DMS153 (cell line): Measurements from ENCODE around the gene PDE7B.
"Not testable (repeated sequence)": the region's sequence is repeated elsewhere in the genome, so short reads cannot be mapped to it uniquely, and the experiment has no call there.

Source experiments
- DNase-seq: peaks from one replicate; lab custom pipeline; 2025; lab: John Stamatoyannopoulos, UW

PDE7B gene

DNA sequence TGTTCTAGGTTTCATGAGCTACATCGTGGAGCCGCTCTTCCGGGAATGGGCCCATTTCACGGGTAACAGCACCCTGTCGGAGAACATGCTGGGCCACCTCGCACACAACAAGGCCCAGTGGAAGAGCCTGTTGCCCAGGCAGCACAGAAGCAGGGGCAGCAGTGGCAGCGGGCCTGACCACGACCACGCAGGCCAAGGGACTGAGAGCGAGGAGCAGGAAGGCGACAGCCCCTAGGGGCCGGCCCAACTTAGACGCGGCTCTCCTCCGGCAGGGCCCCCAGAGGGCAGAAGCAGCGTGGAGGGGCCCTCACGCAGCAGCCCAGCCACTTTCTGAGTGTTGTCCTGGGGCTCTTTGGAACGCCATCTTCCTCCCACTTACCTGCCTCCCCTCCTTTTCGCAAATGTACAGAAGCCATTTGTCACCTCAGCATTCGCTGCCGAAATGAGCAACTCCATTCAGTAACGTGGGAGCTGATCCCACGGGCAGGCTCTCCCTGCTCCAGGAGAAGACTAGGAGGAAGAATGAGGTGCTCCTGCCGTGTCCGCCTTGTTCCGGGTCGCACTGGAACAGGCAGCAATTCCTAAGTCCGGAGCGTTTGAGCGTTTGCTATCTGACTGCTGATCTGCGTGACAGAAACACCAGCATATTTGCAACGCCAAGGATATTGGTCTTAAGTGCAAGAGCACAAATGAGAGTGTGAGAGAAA is 340.3 kb downstream of the PDE7B start:
- DNase-seq: no peak

DNA sequence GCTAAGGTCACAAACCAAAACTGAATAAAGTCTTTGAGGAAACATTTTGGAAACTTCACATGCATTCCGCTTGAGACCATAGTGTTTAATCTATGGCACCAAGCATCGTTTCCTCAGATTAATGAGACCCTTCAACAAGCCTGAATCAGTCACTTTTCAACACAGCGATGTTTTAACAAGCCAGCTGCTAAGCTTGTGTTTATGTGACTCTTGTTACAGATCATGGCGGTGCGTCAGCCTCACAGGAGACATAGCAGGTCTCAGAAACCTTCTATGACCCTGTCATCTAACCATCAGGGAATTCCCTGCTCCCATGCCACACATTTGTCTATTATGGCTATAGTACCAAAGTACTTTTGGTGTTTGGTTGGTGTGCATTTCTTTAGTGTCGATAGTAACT is 341.4 kb downstream of the PDE7B start:
- no peak for DNase-seq

DNA sequence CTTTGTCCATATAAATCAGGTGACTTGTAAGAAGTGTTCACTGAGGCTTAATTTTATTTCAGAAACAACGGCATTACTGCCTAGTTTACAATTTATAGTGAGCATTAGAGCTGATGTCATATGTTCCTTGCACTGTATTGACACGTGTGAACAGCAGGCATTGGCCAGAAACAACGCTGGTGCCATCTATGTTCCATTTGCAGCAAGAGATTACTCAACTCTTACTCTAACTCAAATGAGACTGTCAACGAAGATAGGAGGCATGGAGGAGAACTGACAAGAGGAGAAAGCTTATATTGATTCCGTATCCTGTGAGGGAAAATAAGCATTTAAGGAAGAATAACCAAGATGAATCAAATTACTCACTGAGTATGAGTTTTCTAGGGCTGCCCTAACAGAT is 350.2 kb downstream of the PDE7B start:
- DNase-seq: peak; percentile 31

DNA sequence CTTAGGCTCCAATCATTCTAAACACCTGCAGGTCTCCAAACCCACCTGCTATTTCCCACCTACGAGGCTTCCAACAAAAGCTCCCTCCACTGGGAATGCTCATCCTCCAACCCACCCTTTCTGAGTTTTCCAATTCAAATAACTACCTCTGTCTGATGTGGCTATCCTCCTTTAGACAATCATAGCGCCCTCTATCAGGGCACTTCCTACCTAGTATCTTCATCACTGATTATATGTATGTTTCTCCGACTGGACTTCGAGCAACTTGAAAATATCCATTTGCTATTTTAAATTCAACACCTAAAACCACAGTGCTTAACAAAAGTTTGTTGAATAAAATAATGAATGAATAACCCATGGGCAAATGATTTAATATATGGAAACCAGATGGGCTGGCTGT is 357.3 kb downstream of the PDE7B start:
- DNase-seq: no peak

DNA sequence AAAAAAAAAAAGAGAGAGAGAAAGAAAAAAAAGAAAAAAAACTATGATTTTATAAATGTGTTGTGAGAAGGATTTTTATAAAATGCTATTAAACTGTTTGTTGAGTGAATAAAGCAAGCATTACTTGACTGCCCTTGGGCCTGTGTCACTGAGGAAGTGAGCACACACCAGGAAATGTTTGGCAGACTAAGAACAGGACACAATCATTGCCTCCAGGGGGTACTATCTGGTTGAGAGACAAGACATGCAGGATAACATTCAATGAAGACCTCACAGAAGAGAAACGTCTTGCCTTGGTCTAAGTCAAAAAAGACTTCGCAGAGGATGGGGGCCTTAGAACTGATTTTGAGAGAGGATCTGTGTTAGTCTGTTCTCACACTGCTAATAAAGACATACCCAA is 358.0 kb downstream of the PDE7B start:
- DNase-seq: no peak

DNA sequence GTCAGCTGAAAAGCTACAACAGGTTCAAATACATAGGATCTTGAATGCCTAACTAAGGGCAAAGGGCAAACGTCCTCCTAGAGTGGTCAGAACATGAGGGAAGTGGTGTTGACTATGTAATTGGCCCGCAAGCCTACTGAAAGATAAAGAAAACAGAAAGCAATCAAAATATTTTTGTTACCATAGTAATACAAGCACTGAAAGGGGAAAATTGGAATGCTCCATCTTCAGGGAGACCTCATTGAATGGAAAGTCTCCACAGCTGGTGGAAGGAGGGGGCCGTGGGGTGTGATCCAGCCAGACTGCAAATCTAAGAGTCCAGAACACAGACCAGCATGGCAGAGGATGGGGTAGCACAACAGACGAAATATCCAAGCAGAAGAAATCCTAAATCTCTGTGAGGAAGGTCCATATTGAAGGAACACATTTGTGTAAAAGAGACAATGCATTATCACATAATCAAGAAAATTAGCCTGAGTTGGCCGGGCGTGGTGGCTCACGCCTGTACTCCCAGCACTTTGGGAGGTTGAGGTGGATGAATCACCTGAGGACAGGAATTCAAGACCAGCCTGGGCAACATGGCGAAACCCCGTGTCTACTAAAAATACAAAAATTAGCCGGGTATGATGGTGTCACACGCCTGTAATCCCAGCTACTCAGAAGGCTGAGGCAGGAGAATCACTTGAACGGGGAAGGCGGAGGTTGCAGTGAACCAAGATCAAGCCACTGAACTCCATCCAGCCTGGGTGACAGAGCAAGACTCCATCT is 359.1 kb downstream of the PDE7B start:
- DNase-seq: no peak

DNA sequence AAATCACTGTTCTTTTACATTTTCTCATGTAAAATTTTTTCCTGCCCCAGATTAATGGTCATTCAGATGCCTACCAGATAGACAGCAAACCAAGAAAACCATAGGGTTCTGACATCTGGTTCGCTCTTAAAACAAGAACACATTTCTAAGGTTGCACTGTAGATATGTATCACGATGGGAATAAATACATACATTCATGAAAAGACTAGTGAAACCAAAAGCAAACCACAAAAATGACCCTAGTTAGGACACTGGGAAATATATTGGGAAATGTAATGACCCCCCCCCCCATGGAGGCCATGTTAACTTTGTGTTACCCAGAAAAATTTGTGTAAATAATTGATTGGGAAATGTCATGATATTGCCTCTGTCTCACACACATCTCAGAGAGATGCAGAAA is 361.1 kb downstream of the PDE7B start:
- no peak for DNase-seq

DNA sequence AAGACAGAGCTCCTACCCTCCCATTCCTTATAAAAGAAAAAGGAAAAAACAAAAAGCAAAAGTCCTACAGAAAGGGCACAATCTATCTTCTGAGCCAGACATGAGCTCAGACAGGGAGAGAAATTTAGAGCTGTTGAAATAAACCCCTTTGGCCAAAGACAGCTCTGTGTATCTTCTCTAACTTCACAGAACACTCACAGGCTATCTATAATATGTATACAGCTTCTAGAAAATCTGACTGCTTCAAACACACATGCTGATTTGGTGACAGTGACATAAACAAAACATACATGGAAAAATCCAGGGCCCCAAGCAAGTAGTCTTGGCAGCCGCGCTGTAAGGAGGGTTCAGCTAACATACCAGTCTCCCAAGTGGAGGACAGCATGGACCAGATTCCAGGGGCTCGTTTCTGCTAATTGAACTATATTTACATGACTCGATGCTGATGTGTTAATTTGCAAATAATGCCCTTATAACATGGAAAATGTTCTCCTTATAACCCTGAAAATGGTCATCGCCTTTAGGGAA is 361.6 kb downstream of the PDE7B start:
- no peak for DNase-seq

DNA sequence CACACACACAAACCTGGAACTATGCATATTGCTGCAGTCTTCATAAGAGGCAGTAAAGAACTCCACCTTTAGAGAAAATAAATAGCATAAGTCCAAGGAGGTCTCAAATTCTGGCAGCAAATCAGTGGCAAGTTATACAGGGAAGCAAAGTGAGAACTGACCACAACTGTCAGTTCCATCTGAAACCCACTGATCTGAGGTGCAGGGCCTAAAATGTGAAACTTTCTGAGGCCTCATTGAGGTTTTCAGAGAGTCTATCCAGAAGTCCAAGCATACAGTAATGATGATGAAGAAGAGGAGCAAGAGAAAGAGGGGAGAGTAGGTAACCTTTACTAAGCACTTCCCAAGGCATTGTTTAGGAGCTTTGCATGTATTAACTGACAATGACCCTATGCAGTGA is 362.4 kb downstream of the PDE7B start:
- DNase-seq: no peak

DNA sequence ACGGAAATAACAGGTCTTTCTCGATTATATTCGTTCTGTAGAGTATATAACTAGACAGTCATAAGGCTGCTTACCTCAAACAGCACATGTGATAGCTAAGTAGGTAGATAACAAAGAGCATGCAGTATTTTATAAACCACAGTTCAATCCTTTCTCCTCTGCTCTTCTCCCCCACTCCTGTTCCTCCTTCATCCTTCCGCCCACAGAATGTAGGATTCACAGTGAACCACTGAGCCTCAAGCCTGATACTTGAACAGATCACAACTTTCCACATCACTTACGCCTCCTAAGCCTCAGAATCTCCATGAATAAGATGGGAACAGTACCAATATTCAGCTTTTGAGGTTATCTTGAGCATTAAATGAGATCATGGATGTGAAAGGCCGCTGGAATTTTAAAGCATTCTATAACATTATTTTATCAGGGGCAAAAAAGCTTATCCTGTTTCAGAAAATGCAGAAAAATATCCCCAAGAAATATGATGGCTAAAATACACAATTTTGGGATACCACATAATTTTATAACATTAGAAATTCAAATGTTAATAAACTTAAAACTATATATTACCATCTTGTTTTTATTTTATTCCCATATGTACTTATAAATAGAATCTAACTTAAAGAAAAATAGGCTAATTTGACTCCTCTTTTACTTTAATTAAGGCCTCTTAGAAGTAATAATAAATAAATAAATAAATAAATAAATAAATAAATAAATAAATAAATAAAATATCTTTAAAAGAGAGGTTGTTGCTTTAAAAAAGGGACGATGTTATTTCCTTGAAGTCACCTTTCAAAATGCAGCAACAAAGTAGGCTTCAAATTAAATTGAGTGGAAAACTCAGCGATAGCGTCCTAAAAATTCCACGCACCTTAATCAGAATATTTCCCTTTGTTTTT is 365.3 kb downstream of the PDE7B start:
- DNase-seq: no peak

DNA sequence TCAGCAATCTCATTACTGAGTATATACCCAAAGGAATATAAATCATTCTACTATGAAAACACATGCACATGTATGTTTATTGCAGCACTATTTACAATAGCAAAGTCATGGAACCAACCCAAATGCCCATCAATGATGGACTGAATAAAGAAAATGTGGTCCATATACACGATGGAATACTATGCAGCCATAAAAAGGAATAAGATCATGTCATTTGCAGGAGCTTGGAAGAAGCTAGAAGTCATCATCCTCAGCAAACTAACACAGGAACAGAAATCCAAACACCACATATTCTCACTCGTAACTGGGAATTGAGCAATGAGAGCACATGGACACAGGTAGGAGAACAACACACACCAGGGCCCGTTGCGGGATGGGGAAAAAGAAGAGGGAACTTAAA is 373.5 kb downstream of the PDE7B start:
- not testable (repeated sequence) for DNase-seq

DNA sequence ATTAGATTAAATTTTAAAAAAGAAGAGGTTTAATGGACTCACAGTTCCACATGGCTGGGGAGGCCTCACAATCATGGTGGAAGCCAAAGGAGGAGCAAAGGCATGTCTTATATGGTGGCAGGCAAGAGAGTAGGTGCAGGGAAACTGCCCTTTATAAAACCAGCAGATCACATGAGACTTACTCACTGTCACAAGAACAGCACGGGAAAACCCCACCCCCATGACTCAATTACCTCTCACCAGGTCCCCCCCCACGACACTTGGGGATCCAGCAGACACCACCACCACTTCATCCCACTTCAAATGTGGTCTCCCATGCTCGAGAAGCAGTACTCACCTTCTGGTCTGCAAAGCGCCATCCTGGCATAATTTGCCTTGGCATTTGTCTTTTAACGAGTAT is 374.0 kb downstream of the PDE7B start:
- no peak for DNase-seq

DNA sequence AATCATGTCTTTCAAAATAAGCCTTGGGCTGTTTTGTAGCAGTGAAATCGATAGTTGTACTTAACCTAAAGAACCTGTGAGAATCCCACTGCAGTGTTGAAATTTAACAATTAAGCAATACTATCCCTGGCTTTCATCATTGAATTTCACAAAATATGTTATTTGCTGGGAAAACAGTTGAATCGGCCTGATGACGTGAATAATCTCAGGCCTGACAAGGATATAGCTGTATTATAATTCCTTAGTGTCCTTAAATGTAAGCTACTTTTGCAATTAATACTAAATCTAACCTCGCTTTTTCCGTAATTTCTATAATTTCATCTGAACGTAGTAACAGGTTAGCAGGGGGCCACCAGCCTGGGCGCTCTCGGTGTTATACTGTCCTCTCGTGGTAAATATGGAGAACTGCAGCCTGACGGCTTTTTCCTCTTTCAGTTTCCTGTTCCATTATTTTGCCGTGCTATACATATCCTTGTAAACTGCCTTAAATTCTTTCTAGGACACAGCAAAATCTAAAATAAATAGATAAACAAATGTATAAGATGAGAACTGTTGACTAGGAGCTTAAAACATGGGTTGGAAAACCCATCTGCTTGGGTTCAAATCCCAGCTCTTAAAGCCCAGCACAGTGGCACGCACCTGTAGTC is 374.6 kb downstream of the PDE7B start:
- DNase-seq: peak; percentile 24

DNA sequence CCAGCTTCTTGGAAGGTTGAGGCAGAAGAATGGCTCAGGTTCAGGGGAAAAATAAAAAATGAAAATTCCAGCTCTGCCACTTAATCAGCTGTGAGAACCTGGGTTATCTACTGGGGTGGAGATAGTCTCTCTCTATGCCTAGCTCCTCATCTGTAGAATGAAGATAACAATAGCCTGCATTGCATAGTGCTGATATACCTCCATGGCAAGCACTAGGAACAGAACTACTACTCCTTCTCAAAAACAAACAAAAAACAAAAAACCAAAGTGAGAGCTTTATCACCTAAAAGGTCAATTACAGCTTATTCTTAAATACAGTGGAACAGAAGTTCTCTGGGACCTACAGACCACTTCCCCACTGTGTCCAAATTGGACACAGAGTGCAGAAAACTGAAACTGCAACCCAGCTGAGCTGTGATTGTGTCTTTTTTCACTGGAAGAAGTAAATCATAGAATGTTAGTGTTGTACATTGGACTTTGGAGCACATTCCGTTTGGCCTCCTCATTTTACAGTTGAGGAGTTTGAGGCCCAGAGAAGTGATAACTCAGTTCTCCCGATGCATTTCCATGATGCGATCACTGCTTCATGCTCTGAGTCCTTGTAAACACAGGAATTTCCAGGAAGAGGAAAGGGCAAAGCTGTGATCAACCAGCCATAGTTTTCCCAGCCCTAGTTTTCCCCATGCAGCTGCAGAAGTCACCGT is 375.3 kb downstream of the PDE7B start:
- DNase-seq: no peak

DNA sequence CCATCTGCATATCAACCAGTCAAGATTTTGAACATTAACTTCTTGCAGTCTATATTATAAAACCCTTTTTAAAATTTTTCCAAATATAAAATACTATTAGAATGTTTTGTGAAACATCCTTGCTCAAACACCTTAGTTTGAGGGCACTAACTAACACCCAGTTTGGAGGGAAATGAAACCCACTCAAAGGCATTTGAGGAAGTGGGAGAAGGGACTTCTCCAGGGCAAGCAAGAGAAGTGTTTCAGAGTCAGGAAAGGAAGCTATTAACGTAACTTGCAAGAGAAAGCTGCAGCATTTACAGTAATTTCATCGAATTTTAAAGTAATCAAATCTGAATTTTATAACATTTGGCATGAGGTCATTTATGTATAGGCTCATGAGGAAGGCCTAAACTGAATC is 377.3 kb downstream of the PDE7B start:
- DNase-seq: no peak

DNA sequence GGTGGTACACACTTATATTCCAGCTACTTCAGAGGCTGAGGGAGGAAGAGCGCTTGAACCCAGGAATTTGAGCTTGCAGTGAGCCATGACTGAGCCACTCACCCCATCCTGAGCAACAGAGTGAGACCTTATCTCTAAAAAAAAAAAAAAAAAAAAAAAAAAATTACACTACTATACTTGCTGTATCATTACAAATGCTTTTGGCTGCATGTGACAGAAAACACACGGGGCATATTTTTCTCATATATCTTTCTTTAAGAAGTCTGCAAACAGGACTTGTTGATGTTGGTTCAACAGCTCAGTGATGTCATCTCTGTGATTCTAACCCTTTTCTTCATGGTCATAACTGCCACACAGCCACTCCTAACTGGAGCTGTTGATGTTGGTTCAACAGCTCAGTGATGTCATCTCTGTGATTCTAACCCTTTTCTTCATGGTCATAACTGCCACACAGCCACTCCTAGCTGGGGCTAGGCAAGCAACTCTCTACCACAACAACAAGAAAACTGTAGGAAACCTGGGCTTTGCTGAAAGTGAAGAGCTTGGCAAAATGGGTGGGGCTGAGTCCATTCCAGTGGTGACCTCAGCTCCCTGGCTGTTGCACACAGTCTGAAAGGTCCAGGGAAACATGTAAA is 378.8 kb downstream of the PDE7B start:
- DNase-seq: no peak

DNA sequence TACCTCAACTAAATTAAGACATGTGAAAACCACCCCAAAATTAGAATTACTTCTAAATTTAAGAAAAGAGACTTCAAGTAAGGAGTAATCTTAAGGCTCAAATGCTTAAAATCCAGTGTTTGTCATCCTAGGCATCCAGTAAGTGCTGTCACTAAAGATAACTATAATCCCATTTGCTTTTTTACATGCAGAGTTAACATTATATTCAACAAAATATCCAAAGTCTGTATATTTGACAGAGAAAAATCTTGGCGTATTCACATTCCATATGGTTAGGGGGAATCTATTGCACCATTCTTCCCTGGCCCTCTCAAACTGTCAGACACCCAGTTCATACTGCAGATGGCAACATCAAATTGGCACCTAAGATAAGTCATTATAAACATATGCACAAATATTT is 381.2 kb downstream of the PDE7B start:
- no peak for DNase-seq

DNA sequence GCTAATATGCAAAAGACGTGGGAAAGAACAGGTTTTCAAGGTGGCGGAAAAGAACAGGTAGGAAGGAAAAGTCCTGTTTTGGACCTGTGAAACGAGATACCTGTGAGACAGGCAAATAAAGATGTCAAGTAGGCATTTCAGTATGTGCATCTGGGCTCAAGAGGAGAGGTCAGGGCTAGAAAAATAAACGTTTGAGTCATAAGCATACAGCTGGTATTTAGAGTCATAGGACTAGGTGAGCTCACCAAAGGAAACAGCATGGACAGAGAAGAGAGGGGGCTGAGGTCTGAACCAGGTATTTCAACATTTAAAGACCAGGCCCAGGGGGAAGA is 383.7 kb downstream of the PDE7B start:
- DNase-seq: peak; percentile 23

DNA sequence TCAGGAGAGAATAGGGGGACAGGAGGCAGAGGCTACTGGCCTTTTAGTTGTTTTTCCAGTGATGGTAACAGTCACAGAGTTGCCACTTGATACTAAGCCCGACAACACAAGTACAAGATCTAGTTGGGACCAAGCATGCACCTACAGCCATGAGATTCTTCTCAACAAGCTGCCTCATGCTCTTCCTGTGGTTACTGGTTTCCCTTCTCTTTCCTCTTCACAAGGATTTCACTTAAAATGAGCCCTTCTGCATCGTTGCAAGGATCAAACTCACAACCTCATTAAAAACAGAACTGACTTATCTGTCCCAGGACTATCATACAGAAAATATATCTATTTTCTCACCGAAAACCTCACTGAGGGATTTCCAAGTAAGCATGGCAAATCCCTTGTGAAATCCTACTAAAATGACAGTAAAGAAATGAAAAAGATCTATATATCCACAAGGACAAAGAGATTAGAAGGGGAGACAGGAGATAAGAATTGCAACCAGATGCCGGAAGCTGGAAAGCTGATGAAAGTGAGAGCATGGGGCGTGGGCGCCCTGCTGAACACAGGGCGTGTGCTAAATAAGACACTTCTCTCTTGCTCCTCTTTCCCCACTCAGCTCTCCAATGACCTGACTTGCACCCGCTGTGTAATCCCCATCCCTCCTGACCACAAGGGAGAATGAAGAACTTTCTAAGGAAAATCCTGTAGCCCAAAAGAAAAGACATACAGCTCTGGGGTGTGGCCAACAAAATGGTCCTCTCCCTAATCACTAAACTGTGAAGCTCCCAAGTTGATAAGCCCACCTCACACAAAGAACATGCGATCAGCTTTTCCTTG is 385.2 kb downstream of the PDE7B start:
- no peak for DNase-seq

DNA sequence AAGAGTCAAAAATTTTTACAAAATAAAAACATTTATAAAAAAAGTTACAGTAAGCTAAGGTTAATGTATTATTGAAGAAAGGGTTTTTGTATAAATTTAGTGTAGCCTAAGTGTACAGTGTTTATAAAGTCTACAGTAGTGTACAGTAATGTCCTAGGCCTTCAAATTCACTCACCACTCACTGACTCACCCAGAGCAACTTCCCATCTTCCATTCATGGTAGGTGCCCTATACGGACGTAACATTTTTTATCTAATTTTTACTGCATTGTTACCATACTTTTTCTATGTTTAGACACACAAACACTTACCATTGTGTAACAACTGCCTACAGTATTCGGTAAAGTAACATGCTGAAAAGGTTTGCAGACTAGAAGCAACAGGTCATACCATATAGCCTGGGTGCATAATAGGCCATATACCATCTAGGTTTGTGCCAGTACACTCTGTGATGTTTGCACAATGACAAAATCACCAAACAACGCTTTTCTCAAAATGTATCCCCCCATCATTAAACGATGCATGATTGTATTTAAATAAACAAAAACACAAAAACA is 392.6 kb downstream of the PDE7B start:
- DNase-seq: no peak
